ENCODE data around the gene EXOC3L4. TPM values are rescaled to one million over a fixed set of nuclear protein-coding genes. Genes with fewer than 3 reads are reported as not detected.

Gene EXOC3L4
- total and polyA plus RNA-seq, 9 of the 15 experiments (the other 6 are each of a cell fraction or from before 2014, with no cell fraction given): 0.10 to 6.7 (median 0.98) TPM; not detected in 1

GRCh38 chr14:103118018-103118662 is 23.6 kb downstream of the EXOC3L4 start (continued):
- TF ChIP-seq ZNF717 (CRISPR knock-in tag; IDR thresholded peaks at IDR 0.05): no peak
- no peak for TF ChIP-seq EP400 (IDR thresholded peaks at IDR 0.05)
- no peak for TF ChIP-seq SNIP1 (IDR thresholded peaks at IDR 0.05; ENCODE audit: low read depth)
- no peak for TF ChIP-seq TFE3 (CRISPR knock-in tag; IDR thresholded peaks at IDR 0.05)
- TF ChIP-seq ESRRB (CRISPR knock-in tag; IDR thresholded peaks at IDR 0.05; ENCODE audit: borderline replicate concordance): no peak
- 0 out of 4 replicates have a peak, but pooled peaks of 1 of the 2 experiments have one; percentile 42 for TF ChIP-seq MNT (conservative IDR thresholded peaks at IDR 0.05)
- TF ChIP-seq ZNF436 (CRISPR knock-in tag; IDR thresholded peaks at IDR 0.05): no peak
- no peak for TF ChIP-seq STAG1 (CRISPR knock-in tag; IDR thresholded peaks at IDR 0.05; ENCODE audit: borderline replicate concordance)
- TF ChIP-seq USF2 (CRISPR knock-in tag; IDR thresholded peaks at IDR 0.05): peak; percentile 75
- no peak for TF ChIP-seq ZNF551 (CRISPR knock-in tag; IDR thresholded peaks at IDR 0.05)
- TF ChIP-seq PCBP1 (IDR thresholded peaks at IDR 0.05; ENCODE audit: low read depth, low read length, poor library complexity, severe bottlenecking): no peak
- no peak for TF ChIP-seq MTF1 (CRISPR knock-in tag; IDR thresholded peaks at IDR 0.05; ENCODE audit: borderline replicate concordance)
- TF ChIP-seq NFE2L1 (tag; IDR thresholded peaks at IDR 0.05; ENCODE audit: borderline replicate concordance, low read depth): no peak
- no peak for TF ChIP-seq HSF4 (CRISPR knock-in tag; IDR thresholded peaks at IDR 0.05; ENCODE audit: borderline replicate concordance)
- TF ChIP-seq ZNF592 (IDR thresholded peaks at IDR 0.05): peak; percentile 35; the same call in 1 of the 2 replicates
- no peak for TF ChIP-seq TCF15 (CRISPR knock-in tag; IDR thresholded peaks at IDR 0.05)
- TF ChIP-seq FOXJ2 (tag; IDR thresholded peaks at IDR 0.05): 0 out of 2 replicates have a peak, but pooled peaks have one; percentile 17
- no peak for TF ChIP-seq ILK (tag; IDR thresholded peaks at IDR 0.05; ENCODE audit: borderline replicate concordance, low read depth)
